ENCODE data around the gene COL5A1. TPM values are rescaled to one million over a fixed set of nuclear protein-coding genes. Genes with fewer than 3 reads are reported as not detected.

Gene COL5A1
- total RNA-seq, 2 donors from 2014 or later = 10.9 to 22.0 TPM

DNA sequence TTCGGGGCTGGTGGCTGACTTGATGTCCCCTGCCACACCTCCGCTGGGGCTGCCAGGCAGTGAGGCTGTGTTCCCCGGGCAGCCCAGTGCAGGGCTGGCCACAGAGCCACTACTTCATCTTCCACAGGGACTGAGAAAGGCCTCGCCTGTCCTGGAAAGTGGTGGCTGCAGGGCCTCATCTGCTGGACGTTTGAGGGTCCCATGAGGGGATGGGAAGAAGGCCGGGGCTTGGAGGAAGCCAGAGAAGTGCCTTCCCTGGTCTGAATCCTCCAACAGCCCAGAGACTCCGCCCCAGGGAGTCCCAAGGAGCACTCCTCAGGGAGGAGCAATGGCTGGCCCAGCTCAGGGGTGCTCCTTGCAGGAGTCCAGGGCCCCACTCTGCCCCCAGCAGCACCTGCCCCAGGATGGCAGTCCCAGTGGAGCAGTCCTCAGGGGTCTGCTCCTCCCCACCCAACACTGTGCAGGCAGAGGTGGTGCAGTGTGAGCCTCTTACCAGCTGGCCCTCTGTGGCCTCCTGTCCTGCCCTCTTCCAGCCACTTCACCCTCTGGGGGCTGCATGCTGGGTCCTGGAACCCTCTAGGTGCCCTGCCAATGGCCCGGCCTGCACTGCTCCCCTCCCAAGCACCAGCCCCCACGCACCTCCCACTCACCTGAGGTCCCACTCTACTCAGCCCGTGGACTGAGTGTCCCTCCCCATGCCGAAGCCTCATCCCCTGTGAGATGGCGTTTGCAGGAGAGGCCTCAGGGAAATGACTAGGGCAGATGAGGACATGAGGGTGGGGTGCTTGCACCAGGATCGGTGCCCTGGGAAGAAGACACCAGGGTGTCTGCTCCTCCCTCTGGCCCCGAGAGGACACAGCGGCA, 47.3 kb upstream of the COL5A1 start:
- peak; percentile 47 for DNase-seq (ENCODE audit: low spot score)
- H3K27ac ChIP-seq = no peak overlapping the region

DNA sequence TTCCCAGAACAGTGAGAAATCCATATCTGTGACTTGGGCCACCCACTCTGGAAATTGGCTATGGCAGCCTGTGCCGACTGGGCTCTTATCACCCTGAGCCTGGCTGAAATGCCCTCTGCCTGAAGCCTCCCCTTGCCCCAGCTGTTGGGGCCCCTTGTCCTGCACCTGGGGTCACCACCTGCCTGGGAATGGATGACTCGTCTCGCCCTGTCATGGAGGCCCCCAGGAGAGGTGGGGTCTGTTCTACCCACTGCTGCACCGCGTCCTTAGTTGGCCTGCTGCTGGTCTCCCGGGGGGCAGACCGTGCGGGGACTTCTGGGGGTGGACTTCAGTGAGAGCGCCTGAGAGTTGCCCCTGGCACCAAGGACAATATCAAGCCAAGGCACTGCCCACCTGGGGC, 46.6 kb upstream of the COL5A1 start:
- Histone ChIP-seq H3K36me3 (no peaks in the 10 kb centered on the region), H3K9me3 (no peaks in the 10 kb centered on the region), H3K4me3 (no peak overlapping the region), H3K4me1 (peaks cover 0 to 24% of the 10 kb centered on the region in 2 donors), H3K27ac (no peak overlapping the region), H3K27me3 (no peaks in the 10 kb centered on the region)
- no peak for TF ChIP-seq CTCF (IDR thresholded peaks at IDR 0.05)
- peak; percentile 43 for DNase-seq (ENCODE audit: low spot score)

More for the DNA sequence above, 47.3 kb upstream of the COL5A1 start:
- H3K36me3 ChIP-seq = no peaks in the 10 kb centered on the region
- no peak overlapping the region for H3K4me3 ChIP-seq
- TF ChIP-seq CTCF (IDR thresholded peaks at IDR 0.05) = no peak
- no peaks in the 10 kb centered on the region for H3K27me3 ChIP-seq
- peaks cover 0 to 24% of the 10 kb centered on the region in 2 donors for H3K4me1 ChIP-seq
- no peaks in the 10 kb centered on the region for H3K9me3 ChIP-seq

DNA sequence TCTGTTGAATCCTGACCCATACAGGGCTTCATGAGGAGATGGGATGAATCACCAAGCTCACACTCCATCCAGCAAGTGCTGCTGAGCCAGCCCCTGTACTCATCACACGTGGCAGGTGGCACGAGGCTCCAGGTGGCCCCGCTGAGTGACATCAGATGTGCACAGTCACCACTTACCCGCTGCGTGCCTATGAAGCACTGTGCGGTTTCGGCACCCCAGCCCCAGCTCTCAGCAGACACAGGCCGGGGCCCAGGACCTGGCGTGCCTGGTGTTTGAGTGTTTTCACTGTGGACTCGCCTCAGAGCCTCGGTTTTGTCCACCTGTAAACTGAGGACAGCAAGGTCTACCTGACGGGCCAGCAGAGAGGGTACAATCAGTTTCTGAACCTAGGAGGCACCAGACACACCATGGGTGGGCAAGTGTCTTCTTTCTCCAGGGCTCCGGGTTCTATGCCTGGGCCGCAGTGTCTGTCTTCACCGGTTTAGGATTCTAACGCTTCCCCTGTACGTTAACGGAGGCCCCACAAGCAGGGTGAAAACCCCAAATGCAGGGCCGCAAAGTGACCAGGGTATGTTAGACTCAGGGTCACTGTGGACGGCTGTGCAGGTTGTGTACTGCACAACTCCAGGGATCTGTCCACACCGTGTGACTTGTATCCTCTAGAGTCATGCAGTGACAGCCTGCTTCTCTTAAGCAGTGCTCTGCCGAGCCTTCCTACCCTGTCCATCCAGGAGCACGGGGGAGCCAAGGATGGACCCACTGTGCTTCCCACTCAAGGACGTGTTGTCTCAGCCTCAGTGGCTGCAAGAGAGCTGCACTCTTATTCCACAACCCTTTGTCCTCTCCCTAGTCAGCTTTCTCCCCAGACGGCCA, 44.3 kb upstream of the COL5A1 start:
- peak; percentile 57 for DNase-seq (ENCODE audit: low spot score)
- Histone ChIP-seq H3K9me3 (no peaks in the 10 kb centered on the region), H3K36me3 (no peaks in the 10 kb centered on the region), H3K4me3 (no peak overlapping the region), H3K27me3 (no peaks in the 10 kb centered on the region), H3K4me1 (peaks cover 0 to 15% of the 10 kb centered on the region in 2 donors), H3K27ac (no peak overlapping the region)
- TF ChIP-seq CTCF (IDR thresholded peaks at IDR 0.05) = no peak

DNA sequence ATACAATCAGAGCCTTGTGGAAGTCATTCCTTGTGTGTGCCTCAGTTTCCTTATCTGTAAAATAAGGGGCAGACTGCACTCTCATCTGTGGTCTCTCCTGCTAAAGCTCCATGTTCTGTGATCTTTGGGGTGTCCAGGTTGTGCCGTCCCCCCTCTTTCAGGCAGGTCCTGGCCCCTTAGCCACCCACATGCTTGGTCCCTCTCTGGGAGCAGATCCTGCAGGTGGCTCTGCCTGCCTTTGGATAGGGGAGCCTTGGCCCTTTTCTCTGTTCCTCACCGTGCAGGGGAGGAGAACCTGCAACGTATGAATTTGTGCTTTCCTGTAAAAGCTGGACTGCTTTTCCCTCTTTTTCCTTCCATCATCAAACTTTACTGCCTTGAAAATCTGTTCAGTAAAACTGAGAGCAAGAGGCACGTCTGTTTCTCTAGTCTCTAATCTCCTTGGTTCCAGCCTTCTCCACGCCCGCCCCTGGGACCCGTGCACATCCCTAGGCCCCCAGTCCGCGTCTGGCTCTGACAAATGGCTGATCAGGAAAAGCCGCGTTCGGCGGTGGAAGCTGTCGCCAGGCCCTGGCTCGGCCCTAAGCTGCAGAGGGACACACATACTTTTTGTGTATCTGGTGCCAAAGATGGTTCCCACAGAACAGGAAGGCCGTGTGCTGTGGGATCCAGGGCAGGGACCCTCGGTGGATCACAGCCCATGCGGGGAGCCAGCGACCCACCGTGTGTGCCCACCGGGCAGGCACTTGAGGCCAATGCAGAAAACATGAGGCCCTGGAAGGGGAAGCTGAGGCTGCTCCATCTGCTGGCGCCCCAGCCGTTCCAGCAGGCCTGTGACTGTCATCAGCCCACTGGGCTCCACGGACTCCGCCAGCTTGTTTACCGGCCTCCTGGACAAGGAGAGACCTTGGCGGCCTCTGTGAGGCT, 43.4 kb upstream of the COL5A1 start:
- Histone ChIP-seq H3K9me3 (no peaks in the 10 kb centered on the region), H3K27me3 (no peaks in the 10 kb centered on the region), H3K36me3 (no peaks in the 10 kb centered on the region), H3K4me1 (peaks cover 0 to 10% of the 10 kb centered on the region in 2 donors), H3K4me3 (no peak overlapping the region), H3K27ac (peak overlapping the region; percentile 39 to 41)
- DNase-seq (ENCODE audit: low spot score) = peak; percentile 62
- no peak for TF ChIP-seq CTCF (IDR thresholded peaks at IDR 0.05)

DNA sequence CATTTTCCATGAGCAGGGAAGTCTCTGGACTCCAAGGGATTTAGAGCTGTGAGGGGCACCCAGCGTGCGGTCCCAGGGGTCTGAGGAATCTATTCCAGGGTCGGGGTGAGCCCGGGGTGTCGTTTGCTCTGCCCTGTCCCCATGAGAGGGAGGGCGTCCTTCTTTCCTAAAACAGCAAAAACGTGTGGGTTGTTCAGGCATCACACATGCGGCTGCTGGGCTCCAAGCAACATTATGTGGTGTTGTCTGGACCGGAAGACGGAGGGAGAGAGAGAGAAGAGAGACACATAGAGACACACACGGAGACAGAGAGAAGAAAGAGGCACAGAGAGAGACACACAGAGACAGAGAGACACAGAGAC, 42.7 kb upstream of the COL5A1 start:
- Histone ChIP-seq H3K27me3 (no peaks in the 10 kb centered on the region), H3K36me3 (no peaks in the 10 kb centered on the region), H3K4me1 (peaks cover 0 to 10% of the 10 kb centered on the region in 2 donors), H3K4me3 (no peak overlapping the region), H3K27ac (peak overlapping the region; percentile 39 to 41), H3K9me3 (no peaks in the 10 kb centered on the region)
- TF ChIP-seq CTCF (IDR thresholded peaks at IDR 0.05) = no peak
- no peak for DNase-seq (ENCODE audit: low spot score)

Measured in right atrium auricular region (tissue), 2 donors.